Activated CD4-positive, CD25-positive, alpha-beta regulatory T cell treated with anti-CD3 and anti-CD28 coated beads, Interleukin-2, amount 50 U/mL, for 72 hours (primary cell): ENCODE measurements around the gene SLC43A3.
"Not testable (repeated sequence)": the region's sequence is repeated elsewhere in the genome, so short reads cannot be mapped to it uniquely, and the experiment has no call there.

ENCODE experiments used
- DNase-seq: peaks from one replicate; pipeline ENCODE4 v3.0.0; 2021

SLC43A3 gene

GRCh38 chr11:57376095-57377090, 50.5 kb downstream of the SLC43A3 start:
- DNase-seq, result no peak

DNA sequence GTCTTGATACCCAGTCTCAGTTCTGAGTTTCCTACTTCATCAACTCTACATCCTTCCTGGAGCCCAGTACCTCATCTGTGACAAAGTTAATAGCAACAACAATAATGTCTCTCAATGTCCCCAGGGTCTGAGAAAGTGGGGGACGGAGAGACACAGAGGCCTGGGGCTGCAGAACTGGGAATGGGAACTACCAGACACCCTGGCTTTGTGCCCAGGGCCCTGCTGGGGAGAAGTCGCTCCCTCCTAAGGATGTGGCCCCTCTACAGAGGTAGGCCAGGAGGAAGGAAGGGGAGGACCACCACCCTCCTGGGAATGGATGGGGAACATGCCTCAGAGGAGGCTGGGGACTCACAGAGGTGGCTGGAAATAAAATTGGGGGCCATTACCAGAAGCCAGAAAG, 51.4 kb downstream of the SLC43A3 start:
- DNase-seq, result no peak

GRCh38 chr11:57374966-57375365, 52.0 kb downstream of the SLC43A3 start:
- DNase-seq, result no peak

DNA sequence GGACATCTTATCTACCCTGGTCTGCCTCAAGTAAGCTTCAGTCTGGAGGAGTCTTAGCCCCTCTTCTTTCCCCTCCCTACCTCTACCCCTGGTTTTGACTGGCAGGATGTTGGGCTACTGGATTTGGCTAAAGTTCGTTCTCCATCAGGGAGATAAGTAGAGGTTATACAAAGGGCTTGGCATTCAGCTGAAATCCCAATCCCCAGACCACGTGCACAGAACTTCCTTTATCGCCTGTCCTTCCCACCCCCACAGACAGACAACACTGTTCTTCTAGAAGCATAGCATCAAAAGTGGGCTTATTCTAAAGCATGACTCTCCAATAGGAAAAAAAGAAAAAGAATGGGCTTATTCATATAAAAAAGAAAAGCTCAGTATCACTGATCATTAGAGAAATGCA, 53.8 kb downstream of the SLC43A3 start:
- DNase-seq, result no peak

DNA sequence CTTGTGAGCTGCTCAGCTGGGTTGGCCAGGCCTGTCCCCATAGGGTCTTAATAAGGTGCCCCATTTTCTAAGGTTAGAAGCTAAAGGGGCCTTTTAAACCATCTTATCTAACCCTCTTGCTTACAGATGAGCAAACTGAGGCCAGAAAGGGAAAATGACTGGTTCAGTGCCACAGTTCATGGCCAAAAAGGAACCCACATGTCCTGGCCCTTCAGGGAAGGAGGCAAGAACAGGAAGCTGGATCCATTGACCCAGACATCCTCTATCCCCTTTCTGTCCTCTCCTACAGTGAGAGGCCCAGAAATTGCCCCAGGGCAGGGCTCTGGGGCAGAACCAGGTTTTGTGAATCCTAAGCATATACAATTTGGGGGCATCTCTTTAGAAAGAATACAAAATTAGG, 56.0 kb downstream of the SLC43A3 start:
- DNase-seq, result no peak

DNA sequence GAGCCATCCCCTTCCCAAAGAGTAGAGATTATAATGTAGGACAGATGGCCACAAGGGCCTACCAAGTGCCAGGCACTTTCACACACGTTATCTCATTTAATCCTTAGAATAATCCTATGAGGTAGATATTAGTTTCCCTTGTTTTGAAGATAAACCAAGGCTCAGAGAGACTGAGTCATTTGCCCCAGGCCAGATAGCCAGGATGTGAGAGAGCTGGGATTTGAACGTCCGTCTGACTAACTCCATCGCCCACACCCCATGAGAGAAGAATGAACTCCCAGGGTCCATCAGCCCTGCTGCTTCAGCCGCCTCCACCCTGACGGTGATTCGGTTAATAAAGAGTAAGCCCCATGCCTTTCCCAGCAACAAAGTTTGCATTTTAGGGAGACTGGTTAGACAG, 56.7 kb downstream of the SLC43A3 start:
- DNase-seq, result no peak

- no peak for DNase-seq
These were observed 58.1 kb downstream of the SLC43A3 start for GRCh38 chr11:57368845-57369232.

DNA sequence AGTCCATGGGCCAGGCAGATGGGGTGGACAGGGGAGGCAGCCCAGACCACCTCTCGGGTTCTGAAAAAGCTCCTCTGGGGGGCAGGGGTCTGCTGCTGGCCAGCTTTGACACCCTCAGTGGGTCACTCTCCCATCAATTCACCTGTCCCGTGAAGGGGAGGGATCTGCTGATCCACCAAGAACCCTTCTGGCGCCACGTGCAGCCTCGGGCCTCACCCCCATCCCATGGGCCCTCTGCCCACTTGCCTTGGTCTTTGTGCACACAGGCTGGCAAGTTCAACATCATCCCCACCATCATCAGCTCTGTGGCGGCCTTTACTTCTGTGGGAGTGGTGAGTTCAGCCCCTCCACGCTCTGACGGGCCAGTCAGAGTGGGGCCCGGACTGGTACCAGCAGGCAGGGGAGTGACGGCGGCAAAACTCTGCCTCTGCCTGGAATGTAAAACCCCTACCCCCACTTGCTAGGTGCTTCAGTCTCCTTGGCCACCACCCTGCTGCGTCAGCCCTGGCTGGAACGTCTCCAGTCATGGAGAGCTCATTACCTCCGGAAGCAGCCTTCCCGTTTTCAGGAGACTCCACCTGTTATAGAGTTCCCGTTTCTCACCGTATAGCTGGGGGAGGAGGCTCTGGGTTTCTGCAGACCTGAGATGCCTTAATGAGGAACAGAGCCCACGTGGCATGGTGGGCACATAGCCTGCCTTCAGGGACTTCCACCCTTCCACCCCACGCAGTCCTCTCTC, 58.6 kb downstream of the SLC43A3 start:
- DNase-seq, result no peak

- DNase-seq, result no peak
These were observed 61.9 kb downstream of the SLC43A3 start for GRCh38 chr11:57364851-57365660.

DNA sequence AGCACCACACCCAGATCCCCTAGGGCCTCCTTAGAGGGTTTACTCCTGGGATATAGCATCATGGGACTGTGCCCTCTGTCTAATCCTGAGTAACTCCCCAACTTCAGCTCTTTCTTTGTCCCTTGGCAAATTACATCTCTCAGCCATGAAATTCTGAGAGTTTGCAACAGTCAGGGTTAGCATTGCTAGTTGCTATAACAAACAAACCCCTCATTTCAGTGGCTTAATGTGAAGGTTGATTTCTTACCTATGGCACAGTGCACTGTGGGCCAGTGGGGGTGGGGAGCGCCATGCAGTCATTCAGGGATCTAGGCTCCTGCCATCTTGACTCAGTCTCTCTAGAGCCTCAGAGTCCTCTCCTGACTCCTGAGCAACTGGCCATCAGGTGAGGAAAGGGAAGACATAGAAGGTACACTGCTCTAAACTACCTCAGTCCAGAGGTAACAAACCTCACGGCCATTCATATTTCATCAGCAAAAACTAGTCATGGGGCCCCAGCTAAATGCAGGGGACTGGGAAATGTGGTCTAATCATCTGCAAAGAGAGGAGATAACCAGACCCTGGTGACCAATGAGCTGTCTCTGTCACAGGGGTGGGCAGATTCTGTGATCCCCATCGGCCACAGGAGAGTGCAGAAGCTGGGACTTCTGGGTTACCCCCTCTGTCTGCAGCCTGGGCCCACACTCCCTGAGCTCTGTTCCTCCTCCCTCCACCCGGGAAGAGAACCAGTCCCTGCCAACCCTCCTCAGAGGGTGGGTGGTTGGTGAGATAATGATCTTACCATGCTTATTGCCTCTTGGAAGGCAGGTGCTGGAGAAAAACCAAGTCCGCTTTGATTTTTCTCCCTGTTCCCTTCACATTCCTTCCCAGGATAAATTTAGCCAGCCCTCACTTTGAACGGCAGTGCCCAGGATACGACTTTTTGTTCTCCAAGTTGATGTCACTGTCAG, 63.5 kb downstream of the SLC43A3 start:
- DNase-seq, result no peak

DNA sequence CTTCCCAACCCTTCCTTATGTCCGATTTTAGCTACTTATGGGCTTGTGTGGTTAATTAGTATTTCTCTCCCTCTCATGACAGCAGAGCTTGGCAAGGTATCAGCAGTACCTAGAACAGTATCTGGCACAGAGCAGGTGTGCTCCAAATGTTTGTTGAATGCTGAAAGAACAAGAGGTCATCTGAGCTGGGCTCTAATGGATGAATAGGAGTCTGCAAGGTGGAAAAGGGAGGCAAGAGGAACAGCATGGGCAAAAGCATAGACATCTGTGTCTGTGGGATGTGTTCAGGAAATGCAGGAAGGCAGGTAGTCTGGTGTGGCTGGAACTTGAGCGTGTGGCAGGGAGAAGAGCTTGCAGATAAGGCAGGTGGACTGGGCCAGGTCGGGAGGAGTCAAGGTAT, 65.0 kb downstream of the SLC43A3 start:
- DNase-seq, result no peak

DNA sequence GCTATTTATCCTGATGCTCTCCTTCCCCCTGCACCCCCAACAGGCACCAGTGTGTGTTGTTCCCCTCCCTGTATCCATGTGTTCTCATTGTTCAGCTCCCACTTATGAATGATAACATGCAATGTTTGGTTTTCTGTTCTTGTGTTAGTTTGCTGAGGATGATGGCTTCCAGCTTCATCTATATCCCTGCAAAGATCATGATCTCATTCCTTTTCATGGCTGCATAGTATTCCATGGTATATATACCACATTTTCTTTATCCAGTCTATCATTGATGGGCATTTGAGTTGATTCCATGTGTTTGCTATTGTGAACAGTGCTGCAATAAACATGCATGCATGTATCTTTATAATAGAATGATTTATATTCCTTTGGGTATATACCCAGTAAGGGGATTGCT, 65.5 kb downstream of the SLC43A3 start:
- not testable (repeated sequence) for DNase-seq

GRCh38 chr11:57360991-57361390, 65.9 kb downstream of the SLC43A3 start:
- no peak for DNase-seq

DNA sequence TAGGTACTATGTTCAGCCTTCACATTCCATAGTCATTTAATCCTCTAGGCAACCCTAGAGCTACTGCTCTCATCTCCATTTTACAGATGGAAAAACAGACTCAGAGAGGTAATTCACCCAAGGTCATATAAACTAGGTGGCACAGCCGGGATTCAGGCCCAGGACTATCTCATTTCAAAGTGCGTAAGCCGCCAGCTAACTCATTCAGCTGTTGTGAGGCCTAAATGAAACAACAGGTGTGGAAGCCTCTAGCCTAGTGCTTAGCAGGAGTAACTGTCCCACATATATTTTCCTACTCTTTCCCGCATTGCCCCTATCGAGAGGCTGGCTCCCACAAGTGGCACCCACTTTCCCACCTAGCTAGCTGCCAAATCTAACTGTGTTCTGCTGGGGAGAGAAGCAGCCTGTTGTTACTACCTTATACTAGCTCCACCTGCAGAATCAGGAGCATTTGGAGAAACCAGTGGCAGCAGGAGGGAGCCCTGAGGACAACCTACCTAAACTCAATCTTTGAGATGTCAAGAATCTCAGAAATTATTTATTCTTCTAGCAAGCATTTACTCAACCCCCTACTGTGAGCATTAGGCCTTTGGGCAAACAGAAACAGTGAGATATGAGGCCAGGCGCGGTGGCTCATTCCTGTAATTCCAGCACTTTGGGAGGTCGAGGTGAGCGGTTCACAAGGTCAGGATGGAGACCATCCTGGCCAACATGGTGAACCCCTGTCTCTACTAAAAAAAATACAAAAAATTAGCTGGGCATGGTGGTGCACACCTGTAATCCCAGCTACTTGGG, 66.8 kb downstream of the SLC43A3 start:
- DNase-seq, result no peak

- DNase-seq, result no peak
These were observed 67.5 kb downstream of the SLC43A3 start for GRCh38 chr11:57359396-57359795.

- no peak for DNase-seq
These were observed 67.9 kb downstream of the SLC43A3 start for GRCh38 chr11:57358991-57359390.

DNA sequence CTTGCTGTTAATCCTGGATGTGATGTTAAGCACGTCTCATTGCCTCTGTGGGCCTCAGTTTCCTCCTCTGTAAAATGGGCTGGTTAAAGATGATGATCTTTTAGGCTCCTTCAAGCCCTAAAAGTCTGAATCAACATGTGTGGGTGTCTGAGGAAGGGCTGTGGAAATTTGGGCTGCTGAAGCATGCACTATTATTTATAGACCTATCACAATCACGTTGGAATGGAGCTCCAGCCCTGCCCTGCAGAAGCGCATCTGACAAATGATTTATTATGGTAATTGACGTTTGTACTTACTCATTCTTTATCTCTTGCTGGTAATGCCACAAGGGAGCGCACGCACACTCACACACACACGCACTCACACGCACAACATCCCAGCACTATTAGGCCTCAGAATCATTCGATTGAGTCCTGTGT, 68.4 kb downstream of the SLC43A3 start:
- no peak for DNase-seq

- DNase-seq, result no peak
These were observed 69.1 kb downstream of the SLC43A3 start for GRCh38 chr11:57357856-57358255.

- DNase-seq, result no peak
These were observed 69.6 kb downstream of the SLC43A3 start for GRCh38 chr11:57357310-57357709.
